Fibroblast of the aortic adventitia (primary cell): ENCODE measurements around the gene TCL1A. TPM values are rescaled to one million over a fixed set of nuclear protein-coding genes. Genes with fewer than 3 reads are reported as not detected.

Experiments used
- DNase-seq: peaks from one replicate; pipeline ENCODE4 v3.0.0-alpha.2; 2010; ENCODE audit warnings: low read depth
- H3K4me3 ChIP-seq: 2 replicates; pipeline ENCODE4 v1.5.1; 2011; ENCODE audit warnings: low read depth, mild to moderate bottlenecking, control low read depth, low read length, moderate library complexity
- small RNA-seq: library from RNA; depleted of rRNA; stranded (forward); fragments of <200 nt; gene quantifications from one replicate; pipeline ENCODE3, GENCODE V24; 2012
- total RNA-seq: library from RNA; depleted of rRNA; stranded (reverse); fragments of >200 nt; gene quantifications from 2 replicates; pipeline ENCODE4 v1.2.3, GENCODE V29; 2012; ENCODE audit warnings: low replicate concordance
- TF ChIP-seq, protein P1 (sequence below): IDR thresholded peaks from 2 replicates; pipeline ENCODE4 v1.5.1; 2011; ENCODE audit warnings: mild to moderate bottlenecking, low read length, control low read depth, inconsistent platforms; ENCODE audit not compliant: insufficient read depth

TCL1A gene
- total RNA-seq, 1 donor = not detected

DNA sequence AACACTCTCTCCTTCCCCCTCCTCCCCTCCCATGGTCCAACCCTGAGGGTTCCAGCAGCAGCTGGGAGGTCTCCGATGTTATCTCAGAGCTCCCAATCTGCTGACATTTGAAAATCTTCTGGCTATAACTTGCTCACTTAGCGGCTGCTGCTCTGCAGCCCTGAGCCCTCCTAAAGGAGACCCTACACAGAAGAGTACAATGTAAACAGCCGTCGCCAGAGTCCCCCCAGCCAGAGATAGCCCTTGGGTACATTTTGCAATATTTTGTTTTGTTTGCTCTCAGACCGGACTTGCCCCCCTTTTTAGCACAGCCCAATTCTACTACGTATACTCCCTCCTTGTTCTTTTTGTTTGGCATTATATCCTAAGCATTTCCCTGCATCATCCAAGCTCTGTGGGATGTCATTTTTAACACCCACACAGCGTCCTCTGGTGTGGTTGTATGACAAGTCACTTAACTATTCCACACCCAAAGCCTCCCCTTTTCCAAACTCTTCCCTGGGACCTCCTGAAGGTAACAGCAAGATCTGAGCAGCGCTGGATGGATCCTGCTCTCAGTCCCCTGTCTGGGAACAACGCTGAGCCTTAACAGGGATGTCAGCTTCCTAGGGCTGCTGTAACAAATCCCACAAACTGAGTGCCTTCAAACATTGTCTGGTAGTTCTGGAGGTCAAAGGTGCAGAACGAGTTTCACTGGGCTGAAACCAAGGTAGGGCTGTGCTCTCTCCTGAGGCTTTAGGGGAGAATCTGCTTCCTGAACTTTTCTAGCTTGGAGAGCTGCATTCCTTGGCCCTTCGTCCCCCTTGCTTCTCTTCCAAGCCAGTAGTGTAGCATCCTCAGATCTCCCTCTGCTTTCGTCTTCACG, 53.0 kb downstream of the TCL1A start:
- TF ChIP-seq, protein P1, sequence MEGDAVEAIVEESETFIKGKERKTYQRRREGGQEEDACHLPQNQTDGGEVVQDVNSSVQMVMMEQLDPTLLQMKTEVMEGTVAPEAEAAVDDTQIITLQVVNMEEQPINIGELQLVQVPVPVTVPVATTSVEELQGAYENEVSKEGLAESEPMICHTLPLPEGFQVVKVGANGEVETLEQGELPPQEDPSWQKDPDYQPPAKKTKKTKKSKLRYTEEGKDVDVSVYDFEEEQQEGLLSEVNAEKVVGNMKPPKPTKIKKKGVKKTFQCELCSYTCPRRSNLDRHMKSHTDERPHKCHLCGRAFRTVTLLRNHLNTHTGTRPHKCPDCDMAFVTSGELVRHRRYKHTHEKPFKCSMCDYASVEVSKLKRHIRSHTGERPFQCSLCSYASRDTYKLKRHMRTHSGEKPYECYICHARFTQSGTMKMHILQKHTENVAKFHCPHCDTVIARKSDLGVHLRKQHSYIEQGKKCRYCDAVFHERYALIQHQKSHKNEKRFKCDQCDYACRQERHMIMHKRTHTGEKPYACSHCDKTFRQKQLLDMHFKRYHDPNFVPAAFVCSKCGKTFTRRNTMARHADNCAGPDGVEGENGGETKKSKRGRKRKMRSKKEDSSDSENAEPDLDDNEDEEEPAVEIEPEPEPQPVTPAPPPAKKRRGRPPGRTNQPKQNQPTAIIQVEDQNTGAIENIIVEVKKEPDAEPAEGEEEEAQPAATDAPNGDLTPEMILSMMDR = no peak
- H3K4me3 ChIP-seq = no peak overlapping the region
- DNase-seq = no peak

DNA sequence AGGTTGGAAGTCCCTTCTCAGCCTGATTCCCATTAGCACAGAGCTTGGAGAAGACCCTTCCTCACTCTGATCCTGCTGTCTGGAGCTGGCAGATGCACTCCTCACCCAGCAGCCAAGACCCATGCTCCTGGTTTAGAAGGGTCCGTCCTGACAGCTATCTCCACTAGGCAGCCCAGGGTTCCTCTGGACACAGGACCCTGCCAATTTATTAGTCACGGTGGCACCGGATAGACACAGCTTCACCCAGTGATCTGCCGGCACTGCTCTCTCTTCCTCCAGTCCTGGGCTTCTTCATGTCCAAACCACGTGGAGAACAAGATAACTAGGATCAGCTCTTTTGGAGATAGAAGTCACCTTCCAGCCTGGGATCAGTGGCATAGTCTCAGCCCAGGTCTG, 53.9 kb downstream of the TCL1A start:
- TF ChIP-seq, protein P1 = no peak
- no peak for DNase-seq
- no peak overlapping the region for H3K4me3 ChIP-seq

Small RNA genes lying within 50 kb of the gene (small RNA-seq; reads per million reads assigned to genes)
- not detected for gene RF02193

Other genes starting within 250 kb of the TCL1A start
- gene SYNE3, start 197.5 kb downstream of the TCL1A start, total RNA-seq = 19.3 and 63.4 TPM in 2 replicates
- 8.5 and 47.2 TPM in 2 replicates for gene GLRX5, start 179.1 kb downstream of the TCL1A start, total RNA-seq
- 0.98 TPM in 1 of 2 replicates, not detected in the other for gene TCL1B, start 27.7 kb downstream of the TCL1A start, total RNA-seq
- gene TUNAR, start 162.7 kb upstream of the TCL1A start, total RNA-seq = not detected in 2 replicates